ENCODE results near the gene AP1M1.
"Not testable (repeated sequence)": the region's sequence is repeated elsewhere in the genome, so short reads cannot be mapped to it uniquely, and the experiment has no call there.

Gene AP1M1

GRCh38 chr19:16261584-16262368 lies 64.1 kb downstream of the AP1M1 start:
- DNase-seq (ENCODE audit: low read depth in 2 of 2, low spot score in 1 of 2) = no peak

- no peak for DNase-seq (ENCODE audit: low read depth in 2 of 2, low spot score in 1 of 2)
Measured at GRCh38 chr19:16262618-16263017, 64.9 kb downstream of the AP1M1 start.

- DNase-seq (ENCODE audit: low read depth in 2 of 2, low spot score in 1 of 2) = no peak
Measured at GRCh38 chr19:16263141-16263761, 65.5 kb downstream of the AP1M1 start.

GRCh38 chr19:16265205-16265604 lies 67.5 kb downstream of the AP1M1 start:
- no peak for DNase-seq (ENCODE audit: low read depth in 2 of 2, low spot score in 1 of 2)

GRCh38 chr19:16265890-16266585 lies 68.3 kb downstream of the AP1M1 start:
- DNase-seq (ENCODE audit: low read depth in 2 of 2, low spot score in 1 of 2) = no peak

- DNase-seq (ENCODE audit: low read depth in 2 of 2, low spot score in 1 of 2) = peak; percentile 13 to 19
Measured at GRCh38 chr19:16266586-16266942, 68.9 kb downstream of the AP1M1 start.

GRCh38 chr19:16268676-16269319 lies 71.1 kb downstream of the AP1M1 start:
- DNase-seq (ENCODE audit: low read depth in 2 of 2, low spot score in 1 of 2) = peak; percentile 31 to 51

GRCh38 chr19:16272945-16273344 lies 75.2 kb downstream of the AP1M1 start:
- no peak for DNase-seq (ENCODE audit: low read depth in 2 of 2, low spot score in 1 of 2)

GRCh38 chr19:16274447-16274846 lies 76.7 kb downstream of the AP1M1 start:
- DNase-seq (ENCODE audit: low read depth in 2 of 2, low spot score in 1 of 2) = no peak

GRCh38 chr19:16280306-16280705 lies 82.6 kb downstream of the AP1M1 start:
- DNase-seq (ENCODE audit: low read depth in 2 of 2, low spot score in 1 of 2) = no peak

GRCh38 chr19:16281743-16282142 lies 84.0 kb downstream of the AP1M1 start:
- DNase-seq (ENCODE audit: low read depth in 2 of 2, low spot score in 1 of 2) = no peak

GRCh38 chr19:16283210-16284061 lies 85.7 kb downstream of the AP1M1 start:
- DNase-seq (ENCODE audit: low read depth in 2 of 2, low spot score in 1 of 2) = peak; percentile 25 to 46

- no peak for DNase-seq (ENCODE audit: low read depth in 2 of 2, low spot score in 1 of 2)
Measured at GRCh38 chr19:16284505-16284904, 86.8 kb downstream of the AP1M1 start.

GRCh38 chr19:16285079-16285478 lies 87.4 kb downstream of the AP1M1 start:
- not testable (repeated sequence) for DNase-seq (ENCODE audit: low read depth in 2 of 2, low spot score in 1 of 2)

GRCh38 chr19:16285769-16286498 lies 88.2 kb downstream of the AP1M1 start:
- no peak for DNase-seq (ENCODE audit: low read depth in 2 of 2, low spot score in 1 of 2)

- no peak for DNase-seq (ENCODE audit: low read depth in 2 of 2, low spot score in 1 of 2)
Measured at GRCh38 chr19:16288544-16288943, 90.8 kb downstream of the AP1M1 start.

GRCh38 chr19:16289594-16289993 lies 91.9 kb downstream of the AP1M1 start:
- no peak for DNase-seq (ENCODE audit: low read depth in 2 of 2, low spot score in 1 of 2)

- DNase-seq (ENCODE audit: low read depth in 2 of 2, low spot score in 1 of 2) = no peak
Measured at GRCh38 chr19:16290692-16291091, 93.0 kb downstream of the AP1M1 start.

GRCh38 chr19:16293118-16294091 lies 95.7 kb downstream of the AP1M1 start:
- no peak for DNase-seq (ENCODE audit: low read depth in 2 of 2, low spot score in 1 of 2)

Data from stimulated activated CD8-positive, alpha-beta memory T cell treated with anti-CD3 and anti-CD28 coated beads, Interleukin-4, amount 100 ng/mL, for 4 hours (primary cell).